Trophoblast cell (in vitro differentiated cells and primary cell): ENCODE data around the gene ORC2.
"Not testable (repeated sequence)": the region's sequence is repeated elsewhere in the genome, so short reads cannot be mapped to it uniquely, and the experiment has no call there.

ENCODE experiments used
- DNase-seq, 2 donors: peaks; one replicate each; pipeline ENCODE4 v3.0.0-alpha.2; 2016
- H2AFZ ChIP-seq: 2 replicates; pipeline ENCODE4 v1.6.1; 2013; ENCODE audit warnings: low read length, moderate library complexity, mild to moderate bottlenecking; ENCODE audit not compliant: insufficient read depth, poor library complexity
- H2AK5ac ChIP-seq: 2 replicates; pipeline ENCODE4 v1.6.1; 2013; ENCODE audit warnings: mild to moderate bottlenecking, low read length
- H2BK120ac ChIP-seq: 2 replicates; pipeline ENCODE4 v1.6.1; 2013; ENCODE audit warnings: low read length, mild to moderate bottlenecking, moderate library complexity; ENCODE audit not compliant: insufficient read depth, poor library complexity
- H2BK12ac ChIP-seq: 2 replicates; pipeline ENCODE4 v1.6.1; 2013; ENCODE audit warnings: mild to moderate bottlenecking, low read length, moderate library complexity
- H2BK5ac ChIP-seq: 2 replicates; pipeline ENCODE4 v1.6.1; 2013; ENCODE audit warnings: low read length, low read depth, moderate library complexity, mild to moderate bottlenecking; ENCODE audit not compliant: poor library complexity
- H3K14ac ChIP-seq: 2 replicates; pipeline ENCODE4 v1.6.1; 2013; ENCODE audit warnings: mild to moderate bottlenecking, low read length
- H3K18ac ChIP-seq: 2 replicates; pipeline ENCODE4 v1.6.1; 2013; ENCODE audit warnings: mild to moderate bottlenecking, low read length
- H3K23ac ChIP-seq: 2 replicates; pipeline ENCODE4 v1.6.1; 2013; ENCODE audit warnings: low read length
- H3K27ac ChIP-seq: 2 replicates; pipeline ENCODE4 v1.5.1; 2013; ENCODE audit warnings: low read depth, mild to moderate bottlenecking, inconsistent platforms, low read length, moderate library complexity
- H3K27me3 ChIP-seq: 2 replicates; pipeline ENCODE4 v1.6.1; 2013; ENCODE audit warnings: inconsistent platforms, mild to moderate bottlenecking, low read length, moderate library complexity; ENCODE audit not compliant: insufficient read depth
- H3K36me3 ChIP-seq, 2 experiments: 1 replicate in 1 of 2; 2 replicates in 1 of 2; pipeline ENCODE4 v1.6.1; 2013; ENCODE audit warnings: low read length in 2 of 2, mild to moderate bottlenecking in 2 of 2, moderate library complexity in 1 of 2; ENCODE audit not compliant: insufficient read depth in 2 of 2, control insufficient read depth in 1 of 2
- H3K4ac ChIP-seq: 2 replicates; pipeline ENCODE4 v1.6.1; 2013; ENCODE audit warnings: low read depth, mild to moderate bottlenecking, low read length, moderate library complexity
- H3K4me1 ChIP-seq, 2 experiments: 1 replicate in 1 of 2; 2 replicates in 1 of 2; pipeline ENCODE4 v1.6.1; 2013; ENCODE audit warnings: low read length in 2 of 2, mild to moderate bottlenecking in 2 of 2, moderate library complexity in 1 of 2; ENCODE audit not compliant: insufficient read depth in 2 of 2, control insufficient read depth in 1 of 2
- H3K4me2 ChIP-seq: 2 replicates; pipeline ENCODE4 v1.6.1; 2013; ENCODE audit warnings: inconsistent platforms, mild to moderate bottlenecking, low read length, moderate library complexity
- H3K4me3 ChIP-seq: 2 replicates; pipeline ENCODE4 v1.5.1; 2013; ENCODE audit warnings: mild to moderate bottlenecking, low read depth, low read length, inconsistent platforms
- H3K79me1 ChIP-seq: one replicate; pipeline ENCODE4 v1.6.1; 2013; ENCODE audit warnings: low read length
- H3K79me2 ChIP-seq: 2 replicates; pipeline ENCODE4 v1.6.1; 2013; ENCODE audit warnings: low read length, mild to moderate bottlenecking; ENCODE audit not compliant: control insufficient read depth, insufficient read depth, poor library complexity
- H3K9ac ChIP-seq: 2 replicates; pipeline ENCODE4 v1.6.1; 2013; ENCODE audit warnings: mild to moderate bottlenecking, low read length
- H3K9me3 ChIP-seq: 2 replicates; pipeline ENCODE4 v1.6.1; 2013; ENCODE audit warnings: low read depth, mild to moderate bottlenecking, control low read depth, inconsistent platforms, low read length; ENCODE audit not compliant: insufficient read depth
- H4K12ac ChIP-seq: 2 replicates; pipeline ENCODE4 v1.6.1; 2013; ENCODE audit warnings: low read depth, mild to moderate bottlenecking, low read length, moderate library complexity
- H4K8ac ChIP-seq: 2 replicates; pipeline ENCODE4 v1.6.1; 2013; ENCODE audit warnings: low read depth, mild to moderate bottlenecking, low read length, moderate library complexity
- H4K91ac ChIP-seq: one replicate; pipeline ENCODE4 v1.6.1; 2013; ENCODE audit warnings: low read depth, mild to moderate bottlenecking, low read length, moderate library complexity
- WGBS: extraction: QIAGEN DNeasy Blood & Tissue Kit; methylation state at CpG from one replicate; pipeline ENCODE4 v1.1.7; 2013; ENCODE audit warnings: missing lambda C conversion rate; ENCODE audit not compliant: insufficient read length, insufficient coverage; ENCODE audit errors: extremely low coverage; 5-methylcytosine and 5-hydroxymethylcytosine counted together

The ORC2 gene

GRCh38 chr2:200901459-200902072 is 61.9 kb downstream of the ORC2 start:
- H3K4me1 ChIP-seq, result no peaks in the 10 kb centered on the region
- H2BK5ac ChIP-seq, result no peak overlapping the region
- no CpG with 5 or more reads among the region's 4 CpGs for WGBS
- no peak overlapping the region for H3K14ac ChIP-seq
- H2BK120ac ChIP-seq, result no peak overlapping the region
- no peak overlapping the region for H2AFZ ChIP-seq
- no peak overlapping the region for H3K9ac ChIP-seq
- no peak overlapping the region for H4K12ac ChIP-seq
- DNase-seq, result peak; percentile 87 to 94
- no peak overlapping the region for H3K4me2 ChIP-seq
- H3K27me3 ChIP-seq, result no peaks in the 10 kb centered on the region
- no peaks in the 10 kb centered on the region for H3K79me2 ChIP-seq
- H4K91ac ChIP-seq, result no peak overlapping the region
- no peak overlapping the region for H3K4me3 ChIP-seq
- H3K36me3 ChIP-seq, result peaks cover 11 to 31% of the 10 kb centered on the region in 2 experiments
- no peak overlapping the region for H3K4ac ChIP-seq
- H3K18ac ChIP-seq, result no peak overlapping the region
- H3K23ac ChIP-seq, result no peak overlapping the region
- no peak overlapping the region for H4K8ac ChIP-seq
- H3K79me1 ChIP-seq, result no peaks in the 10 kb centered on the region
- no peak overlapping the region for H2AK5ac ChIP-seq
- H3K27ac ChIP-seq, result no peak overlapping the region
- H2BK12ac ChIP-seq, result no peak overlapping the region
- no peaks in the 10 kb centered on the region for H3K9me3 ChIP-seq

GRCh38 chr2:200899482-200899881 is 64.0 kb downstream of the ORC2 start:
- no peaks in the 10 kb centered on the region for H3K27me3 ChIP-seq
- no peak overlapping the region for H3K4me3 ChIP-seq
- H3K14ac ChIP-seq, result no peak overlapping the region
- H3K4me1 ChIP-seq, result no peaks in the 10 kb centered on the region
- no peak overlapping the region for H3K9ac ChIP-seq
- H2BK5ac ChIP-seq, result no peak overlapping the region
- H2BK120ac ChIP-seq, result no peak overlapping the region
- DNase-seq, result no peak
- H4K8ac ChIP-seq, result no peak overlapping the region
- no peak overlapping the region for H4K91ac ChIP-seq
- no peak overlapping the region for H4K12ac ChIP-seq
- no peaks in the 10 kb centered on the region for H3K79me1 ChIP-seq
- no peaks in the 10 kb centered on the region for H3K9me3 ChIP-seq
- no peak overlapping the region for H2AK5ac ChIP-seq
- peaks cover 15 to 40% of the 10 kb centered on the region in 2 experiments for H3K36me3 ChIP-seq
- H3K27ac ChIP-seq, result no peak overlapping the region
- no peak overlapping the region for H3K4ac ChIP-seq
- no peak overlapping the region for H3K23ac ChIP-seq
- H3K4me2 ChIP-seq, result no peak overlapping the region
- H2BK12ac ChIP-seq, result no peak overlapping the region
- H3K18ac ChIP-seq, result no peak overlapping the region
- H2AFZ ChIP-seq, result no peak overlapping the region
- H3K79me2 ChIP-seq, result no peaks in the 10 kb centered on the region

- Histone ChIP-seq H2BK12ac (no peak within 1 kb of the TSS), H3K4me2 (peak within 1 kb of the TSS; percentile 74), H2BK120ac (peak within 1 kb of the TSS; percentile 41), H3K9ac (peak within 1 kb of the TSS; percentile 96), H3K79me1 (peaks cover 8% of the 10 kb centered on the region), H4K8ac (peak within 1 kb of the TSS; percentile 88), H3K27ac (peak within 1 kb of the TSS; percentile 89), H3K36me3 (peaks cover 6% of the 10 kb centered on the region in 2 experiments), H4K12ac (peak within 1 kb of the TSS; percentile 66), H3K18ac (peak within 1 kb of the TSS; percentile 31), H2AK5ac (no peak within 1 kb of the TSS), H3K4ac (peak within 1 kb of the TSS; percentile 56), H3K9me3 (no peaks in the 10 kb centered on the region), H3K27me3 (no peaks in the 10 kb centered on the region), H3K14ac (peak within 1 kb of the TSS; percentile 78), H2BK5ac (peak within 1 kb of the TSS; percentile 37), H2AFZ (peak within 1 kb of the TSS; percentile 71), H3K79me2 (peaks cover 4% of the 10 kb centered on the region), H3K23ac (no peak within 1 kb of the TSS), H3K4me1 (peaks cover 6% of the 10 kb centered on the region in 2 experiments), H3K4me3 (peak within 1 kb of the TSS; percentile 92), H4K91ac (peak within 1 kb of the TSS; percentile 72)
- WGBS, result no CpG with 5 or more reads among the region's 50 CpGs
- DNase-seq, result peak; percentile 99
These were observed 74.5 kb downstream of the ORC2 start, which contains the start of the genes NIF3L1 and PPIL3 for GRCh38 chr2:200888704-200889625. Gene NIF3L1 (plus strand): TSS chr2:200889371. CDS start chr2:200891944, 2,573 bp downstream. Gene PPIL3 (minus strand): TSS chr2:200889077. CDS start chr2:200887615, 1,462 bp downstream.

GRCh38 chr2:200881715-200882249 is 81.7 kb downstream of the ORC2 start:
- not testable (repeated sequence) for H3K23ac ChIP-seq, H3K4ac ChIP-seq, H3K9ac ChIP-seq, H3K79me1 ChIP-seq, H3K79me2 ChIP-seq, H4K12ac ChIP-seq, H2BK5ac ChIP-seq, H2AFZ ChIP-seq, H4K8ac ChIP-seq, DNase-seq, H3K18ac ChIP-seq, H3K4me1 ChIP-seq, H2AK5ac ChIP-seq, H4K91ac ChIP-seq, H3K4me2 ChIP-seq, H3K14ac ChIP-seq, H2BK120ac ChIP-seq, H2BK12ac ChIP-seq, H3K9me3 ChIP-seq, H3K27me3 ChIP-seq, H3K27ac ChIP-seq, H3K4me3 ChIP-seq
- peaks cover 14 to 24% of the 10 kb centered on the region in 2 experiments for H3K36me3 ChIP-seq
- no CpG with 5 or more reads among the region's 2 CpGs for WGBS
